Uterus (tissue), 2 donors: Measurements from ENCODE around the gene PAN3.
A peak's percentile ranks its signal among the peaks of the same experiment; 100 is the strongest.

Experiments
- POLR2A ChIP-seq, 2 donors: fragments of 450-650 bp; IDR thresholded peaks; one replicate each; pipeline ENCODE4 v1.6.1; 2016; ENCODE audit warnings: antibody characterized with exemption in 2 of 2, mild to moderate bottlenecking in 1 of 2, moderate library complexity in 1 of 2
- TF ChIP-seq, protein P1 (sequence below), 4 experiments: fragments of 200-600 bp in 2 of 4; fragments of 450-650 bp in 2 of 4; sonication (generic) in 2 of 4; IDR thresholded peaks; one replicate each; pipeline ENCODE4 v1.5.1; 2016 to 2019; ENCODE audit warnings: antibody characterized with exemption in 4 of 4, mild to moderate bottlenecking in 2 of 4, moderate library complexity in 1 of 4

DNA sequence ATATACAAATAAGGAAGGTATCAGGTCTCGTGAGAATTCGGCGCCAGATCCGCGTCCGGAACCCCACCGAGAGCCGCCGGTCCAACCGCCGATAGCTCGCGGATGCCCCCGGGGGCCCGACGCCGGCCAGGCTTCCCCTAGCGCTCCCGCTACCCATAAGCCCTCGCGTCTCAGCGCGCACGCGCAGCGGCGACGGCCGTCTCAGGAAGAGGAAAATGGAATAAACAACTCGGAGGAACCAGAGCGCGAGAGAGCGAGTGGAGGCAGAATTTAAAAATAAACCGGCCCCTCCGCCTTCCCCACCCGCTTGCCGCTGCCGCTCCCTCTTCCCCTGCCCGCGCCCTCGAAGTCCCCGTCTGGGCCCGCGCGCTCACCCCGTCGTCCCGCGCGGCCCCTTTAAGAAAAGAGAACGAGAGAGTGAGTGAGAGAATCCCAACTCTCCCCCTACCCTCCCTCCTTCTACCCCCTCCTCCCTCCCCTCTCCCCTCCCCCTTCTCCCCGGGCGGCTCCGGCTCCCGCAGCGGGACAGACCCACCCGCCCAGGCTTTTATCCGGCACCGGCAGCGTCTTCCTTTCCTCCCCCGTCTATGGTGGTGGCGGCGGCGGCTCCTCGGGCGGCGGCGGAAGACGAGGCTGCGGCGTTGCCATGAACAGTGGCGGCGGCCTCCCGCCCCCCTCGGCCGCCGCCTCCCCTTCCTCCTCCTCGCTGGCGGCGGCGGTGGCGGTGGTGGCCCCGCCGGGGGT, at the start of gene PAN3:
- TF ChIP-seq, protein P1, sequence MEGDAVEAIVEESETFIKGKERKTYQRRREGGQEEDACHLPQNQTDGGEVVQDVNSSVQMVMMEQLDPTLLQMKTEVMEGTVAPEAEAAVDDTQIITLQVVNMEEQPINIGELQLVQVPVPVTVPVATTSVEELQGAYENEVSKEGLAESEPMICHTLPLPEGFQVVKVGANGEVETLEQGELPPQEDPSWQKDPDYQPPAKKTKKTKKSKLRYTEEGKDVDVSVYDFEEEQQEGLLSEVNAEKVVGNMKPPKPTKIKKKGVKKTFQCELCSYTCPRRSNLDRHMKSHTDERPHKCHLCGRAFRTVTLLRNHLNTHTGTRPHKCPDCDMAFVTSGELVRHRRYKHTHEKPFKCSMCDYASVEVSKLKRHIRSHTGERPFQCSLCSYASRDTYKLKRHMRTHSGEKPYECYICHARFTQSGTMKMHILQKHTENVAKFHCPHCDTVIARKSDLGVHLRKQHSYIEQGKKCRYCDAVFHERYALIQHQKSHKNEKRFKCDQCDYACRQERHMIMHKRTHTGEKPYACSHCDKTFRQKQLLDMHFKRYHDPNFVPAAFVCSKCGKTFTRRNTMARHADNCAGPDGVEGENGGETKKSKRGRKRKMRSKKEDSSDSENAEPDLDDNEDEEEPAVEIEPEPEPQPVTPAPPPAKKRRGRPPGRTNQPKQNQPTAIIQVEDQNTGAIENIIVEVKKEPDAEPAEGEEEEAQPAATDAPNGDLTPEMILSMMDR (IDR thresholded peaks at IDR 0.05), result peak in 3 of 4 experiments; percentile 8 to 10 (median 9)
- TF ChIP-seq POLR2A (IDR thresholded peaks at IDR 0.05), result peak; percentile 62 to 67
